Measurements from ENCODE around the gene ALDOB.

- TF ChIP-seq, protein P1, sequence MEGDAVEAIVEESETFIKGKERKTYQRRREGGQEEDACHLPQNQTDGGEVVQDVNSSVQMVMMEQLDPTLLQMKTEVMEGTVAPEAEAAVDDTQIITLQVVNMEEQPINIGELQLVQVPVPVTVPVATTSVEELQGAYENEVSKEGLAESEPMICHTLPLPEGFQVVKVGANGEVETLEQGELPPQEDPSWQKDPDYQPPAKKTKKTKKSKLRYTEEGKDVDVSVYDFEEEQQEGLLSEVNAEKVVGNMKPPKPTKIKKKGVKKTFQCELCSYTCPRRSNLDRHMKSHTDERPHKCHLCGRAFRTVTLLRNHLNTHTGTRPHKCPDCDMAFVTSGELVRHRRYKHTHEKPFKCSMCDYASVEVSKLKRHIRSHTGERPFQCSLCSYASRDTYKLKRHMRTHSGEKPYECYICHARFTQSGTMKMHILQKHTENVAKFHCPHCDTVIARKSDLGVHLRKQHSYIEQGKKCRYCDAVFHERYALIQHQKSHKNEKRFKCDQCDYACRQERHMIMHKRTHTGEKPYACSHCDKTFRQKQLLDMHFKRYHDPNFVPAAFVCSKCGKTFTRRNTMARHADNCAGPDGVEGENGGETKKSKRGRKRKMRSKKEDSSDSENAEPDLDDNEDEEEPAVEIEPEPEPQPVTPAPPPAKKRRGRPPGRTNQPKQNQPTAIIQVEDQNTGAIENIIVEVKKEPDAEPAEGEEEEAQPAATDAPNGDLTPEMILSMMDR (IDR thresholded peaks at IDR 0.05), result no peak
- TF ChIP-seq POLR2A (IDR thresholded peaks at IDR 0.05), result no peak
Measured at GRCh38 chr9:101387871-101388506, 47.6 kb downstream of the ALDOB start.
